Endothelial cell of umbilical vein (primary cell): Measurements from ENCODE around the gene CELF2. TPM values are rescaled to one million over a fixed set of nuclear protein-coding genes. Genes with fewer than 3 reads are reported as not detected.

Experiments
- BruUV-seq: library from RNA; stranded (reverse); fragments of 400-500 nt; replicated peaks from 2 replicates; lab custom pipeline; 2021; lab: Mats Ljungman, UMichigan
- CTCF ChIA-PET: fragments of 300-600, 350-600 bp; sonication (Branson Sonifier 250); formaldehyde crosslinking; loops from one replicate; lab custom pipeline; 2021; ENCODE audit warnings: antibody characterized with exemption, inconsistent platforms; lab: Charles Lee
- POLR2A ChIA-PET: fragments of 300-600, 350-600 bp; sonication (Branson Sonifier 250); formaldehyde crosslinking; loops from one replicate; lab custom pipeline; 2021; ENCODE audit warnings: antibody characterized with exemption, inconsistent platforms; lab: Charles Lee
- DNase-seq: peaks from one replicate; pipeline ENCODE4 v3.0.0-alpha.2; 2011; ENCODE audit warnings: low read depth, low spot score
- FAIRE-seq: peaks from 2 replicates; lab custom pipeline; 2011; peaks lifted over from hg19 to GRCh38; lab: Jason Lieb, UNC
- H2AFZ ChIP-seq: 2 replicates; pipeline ENCODE4 v1.6.0; 2012; ENCODE audit warnings: low read depth, low read length, control low read depth, inconsistent platforms
- H3K27ac ChIP-seq: 2 replicates; pipeline ENCODE4 v1.5.1; 2011; ENCODE audit warnings: low read depth, mild to moderate bottlenecking, control low read depth, low read length, moderate library complexity; ENCODE audit not compliant: insufficient read depth
- H3K27me3 ChIP-seq, 2 experiments: 2 replicates each; pipeline versions ENCODE4 v1.6.0 to v1.6.1; 2011; ENCODE audit warnings: low read length in 2 of 2, mixed read lengths in 1 of 2; ENCODE audit not compliant: control insufficient read depth in 2 of 2, insufficient read depth in 2 of 2
- H3K36me3 ChIP-seq, 2 experiments: 2 replicates in 1 of 2; 3 replicates in 1 of 2; pipeline ENCODE4 v1.5.1; 2011; ENCODE audit warnings: low read length in 2 of 2, mild to moderate bottlenecking in 1 of 2, moderate library complexity in 1 of 2; ENCODE audit not compliant: control insufficient read depth in 2 of 2, insufficient read depth in 2 of 2; ENCODE audit errors: extremely low read depth in 1 of 2
- H3K4me1 ChIP-seq: 3 replicates; pipeline ENCODE4 v1.5.1; 2011; ENCODE audit warnings: mild to moderate bottlenecking, low read length; ENCODE audit not compliant: control insufficient read depth, insufficient read depth; ENCODE audit errors: extremely low read depth
- H3K4me2 ChIP-seq: 2 replicates; pipeline ENCODE4 v1.6.1; 2011; ENCODE audit warnings: low read length, control low read depth, mixed read lengths; ENCODE audit not compliant: insufficient read depth
- H3K4me3 ChIP-seq, 3 experiments: fragments of 200-600 bp in 1 of 3; sonication (generic), shearing (Covaris generic) in 1 of 3; replicated peaks in 1 of 3; 2 replicates each; pipeline ENCODE4 v1.5.1; 2011 to 2016; ENCODE audit warnings: control low read depth in 3 of 3, low read length in 3 of 3, mild to moderate bottlenecking in 2 of 3, inconsistent platforms in 1 of 3, low read depth in 1 of 3, moderate library complexity in 1 of 3; ENCODE audit not compliant: insufficient read depth in 1 of 3
- H3K79me2 ChIP-seq: 2 replicates; pipeline ENCODE4 v1.6.0; 2012; ENCODE audit warnings: low read length, inconsistent platforms; ENCODE audit not compliant: control insufficient read depth, insufficient read depth
- H3K9ac ChIP-seq: replicated peaks from 2 replicates; pipeline ENCODE3; 2011; ENCODE audit warnings: low read length, control low read depth; ENCODE audit not compliant: insufficient read depth; ENCODE audit errors: extremely low read depth
- H3K9me1 ChIP-seq: replicated peaks from 3 replicates; pipeline ENCODE4 v1.6.0; 2011; ENCODE audit warnings: mild to moderate bottlenecking, low read length; ENCODE audit not compliant: control insufficient read depth, insufficient read depth; ENCODE audit errors: extremely low read depth
- H3K9me3 ChIP-seq: replicated peaks from 2 replicates; pipeline ENCODE4 v1.5.1; 2012; ENCODE audit warnings: low read length, inconsistent platforms; ENCODE audit not compliant: control insufficient read depth, insufficient read depth
- H4K20me1 ChIP-seq: replicated peaks from 2 replicates; pipeline ENCODE3; 2011; ENCODE audit warnings: mild to moderate bottlenecking, low read length; ENCODE audit not compliant: control insufficient read depth, insufficient read depth; ENCODE audit errors: extremely low read depth
- FOS ChIP-seq: IDR thresholded peaks from 2 replicates; pipeline ENCODE4 v1.6.1; 2011; ENCODE audit warnings: mild to moderate bottlenecking, low read length, moderate library complexity, borderline replicate concordance; ENCODE audit not compliant: insufficient read depth
- JUN ChIP-seq: IDR thresholded peaks from 2 replicates; pipeline ENCODE4 v1.6.1; 2011; ENCODE audit warnings: borderline replicate concordance, low read depth; ENCODE audit not compliant: insufficient read length, insufficient read depth
- MYC ChIP-seq: IDR thresholded peaks from one replicate; pipeline ENCODE4 v1.6.1; 2011; ENCODE audit warnings: mild to moderate bottlenecking, low read depth, low read length
- POLR2AphosphoS5 ChIP-seq: IDR thresholded peaks from 2 replicates; pipeline ENCODE4 v1.6.1; 2012; ENCODE audit warnings: low read depth, mild to moderate bottlenecking, control low read depth, low read length, moderate library complexity; ENCODE audit not compliant: insufficient read depth
- dilution Hi-C: fragments of 300-500 bp; cut with MboI; formaldehyde crosslinking; loops from one replicate; pipeline ENCODE4 v1.15.0; 2019; ENCODE audit warnings: low sequenced_read_pairs; ENCODE audit not compliant: extremely low pct_ligation_motif_present
- intact Hi-C: fragments of 100-400 bp; cut with micrococcal nuclease; formaldehyde crosslinking; loops from one replicate; pipeline ENCODE4 v1.10.0; 2022
- polyA plus RNA-seq, 4 experiments: library from polyadenylated mRNA; depleted of rRNA in 3 of 4; stranded (reverse) in 3 of 4; unstranded in 1 of 4; fragments of >200 nt; gene quantifications; 2 replicates each; pipeline versions ENCODE4 v1.2.1 to v1.2.3, GENCODE V29; 2011 to 2012; ENCODE audit warnings: missing spikeins in 1 of 4
- total RNA-seq: library from RNA; stranded (reverse); gene quantifications from 2 replicates; pipeline ENCODE4 v1.2.3, GENCODE V29; 2021
- TF ChIP-seq, protein P1 (sequence below), 2 donors: IDR thresholded peaks; 1 replicate in 1 of 2; 2 replicates in 1 of 2; pipeline ENCODE4 v1.5.1; 2011; ENCODE audit warnings: low read length in 2 of 2, mild to moderate bottlenecking in 2 of 2, moderate library complexity in 2 of 2, control low read depth in 1 of 2, inconsistent platforms in 1 of 2, low read depth in 1 of 2; ENCODE audit not compliant: insufficient read depth in 1 of 2; ENCODE audit errors: extremely low read depth in 1 of 2
- TF ChIP-seq, protein P2 (sequence below): IDR thresholded peaks from 2 replicates; pipeline ENCODE4 v1.6.1; 2011; ENCODE audit not compliant: insufficient read depth, insufficient read length

CELF2 gene
- total and polyA plus RNA-seq, 2 donors (not counting 3 experiments of a cell fraction or from before 2014, with no cell fraction given) = 21.6 to 42.6 TPM

GRCh38 chr10:11197878-11198277, 180.2 kb downstream of the CELF2 start:
- no peaks in the 10 kb centered on the region for H3K9me1 ChIP-seq
- no peak overlapping the region for H3K4me2 ChIP-seq
- intact Hi-C loops = no loop called here
- no peak overlapping the region for H3K9ac ChIP-seq
- CTCF ChIA-PET = interaction anchor here (0.9 kb wide), 1 partner anchor 12 kb away, joined by 3 read pairs; no protein-coding TSS in a partner anchor
- no peaks in the 10 kb centered on the region for H4K20me1 ChIP-seq
- POLR2A ChIA-PET = no interaction called here
- H2AFZ ChIP-seq = no peak overlapping the region
- H3K4me3 ChIP-seq = no peak overlapping the region
- dilution Hi-C loops = no loop called here
- no peak for FAIRE-seq
- H3K36me3 ChIP-seq = no peaks in the 10 kb centered on the region
- no peaks in the 10 kb centered on the region for H3K79me2 ChIP-seq
- TF ChIP-seq POLR2AphosphoS5 = no peak
- TF ChIP-seq FOS = no peak
- TF ChIP-seq JUN = no peak
- TF ChIP-seq, protein P1, sequence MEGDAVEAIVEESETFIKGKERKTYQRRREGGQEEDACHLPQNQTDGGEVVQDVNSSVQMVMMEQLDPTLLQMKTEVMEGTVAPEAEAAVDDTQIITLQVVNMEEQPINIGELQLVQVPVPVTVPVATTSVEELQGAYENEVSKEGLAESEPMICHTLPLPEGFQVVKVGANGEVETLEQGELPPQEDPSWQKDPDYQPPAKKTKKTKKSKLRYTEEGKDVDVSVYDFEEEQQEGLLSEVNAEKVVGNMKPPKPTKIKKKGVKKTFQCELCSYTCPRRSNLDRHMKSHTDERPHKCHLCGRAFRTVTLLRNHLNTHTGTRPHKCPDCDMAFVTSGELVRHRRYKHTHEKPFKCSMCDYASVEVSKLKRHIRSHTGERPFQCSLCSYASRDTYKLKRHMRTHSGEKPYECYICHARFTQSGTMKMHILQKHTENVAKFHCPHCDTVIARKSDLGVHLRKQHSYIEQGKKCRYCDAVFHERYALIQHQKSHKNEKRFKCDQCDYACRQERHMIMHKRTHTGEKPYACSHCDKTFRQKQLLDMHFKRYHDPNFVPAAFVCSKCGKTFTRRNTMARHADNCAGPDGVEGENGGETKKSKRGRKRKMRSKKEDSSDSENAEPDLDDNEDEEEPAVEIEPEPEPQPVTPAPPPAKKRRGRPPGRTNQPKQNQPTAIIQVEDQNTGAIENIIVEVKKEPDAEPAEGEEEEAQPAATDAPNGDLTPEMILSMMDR (IDR thresholded peaks at IDR 0.05; ENCODE audit: extremely low read depth in 1 of 2, insufficient read depth in 1 of 2, low read depth in 1 of 2, low read length in 2 of 2) = no peak
- TF ChIP-seq MYC = no peak
- TF ChIP-seq, protein P2, sequence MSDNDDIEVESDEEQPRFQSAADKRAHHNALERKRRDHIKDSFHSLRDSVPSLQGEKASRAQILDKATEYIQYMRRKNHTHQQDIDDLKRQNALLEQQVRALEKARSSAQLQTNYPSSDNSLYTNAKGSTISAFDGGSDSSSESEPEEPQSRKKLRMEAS = no peak
- no peaks in the 10 kb centered on the region for H3K27me3 ChIP-seq
- H3K27ac ChIP-seq = no peak overlapping the region
- no peaks in the 10 kb centered on the region for H3K4me1 ChIP-seq
- H3K9me3 ChIP-seq = no peaks in the 10 kb centered on the region
- no TSS peak for BruUV-seq
- DNase-seq = no peak
